ENCODE results near the gene RGL1. TPM values are rescaled to one million over a fixed set of nuclear protein-coding genes. Genes with fewer than 3 reads are reported as not detected.
A peak's percentile ranks its signal among the peaks of the same experiment; 100 is the strongest.

Gene RGL1
- polyA plus RNA-seq, 1 donor: 21.6 TPM

- no peak for DNase-seq
Observed at GRCh38 chr1:183824291-183824690, 19.4 kb downstream of the RGL1 start.

- no peak for DNase-seq
Observed at GRCh38 chr1:183827801-183828200, 22.9 kb downstream of the RGL1 start.

GRCh38 chr1:183830389-183830788, 25.5 kb downstream of the RGL1 start:
- no peak for DNase-seq

GRCh38 chr1:183831311-183831710, 26.4 kb downstream of the RGL1 start:
- DNase-seq: no peak

GRCh38 chr1:183832459-183832858, 27.5 kb downstream of the RGL1 start:
- no peak for DNase-seq

GRCh38 chr1:183834568-183834967, 29.6 kb downstream of the RGL1 start:
- no peak for DNase-seq

GRCh38 chr1:183836598-183836997, 31.7 kb downstream of the RGL1 start:
- DNase-seq: no peak

GRCh38 chr1:183837062-183837461, 32.1 kb downstream of the RGL1 start:
- DNase-seq: no peak

- no peak for DNase-seq
Observed at GRCh38 chr1:183838221-183838620, 33.3 kb downstream of the RGL1 start.

GRCh38 chr1:183840140-183840539, 35.2 kb downstream of the RGL1 start:
- no peak for DNase-seq

GRCh38 chr1:183841550-183841949, 36.6 kb downstream of the RGL1 start:
- no peak for DNase-seq

GRCh38 chr1:183841950-183842794, 37.3 kb downstream of the RGL1 start:
- peak; percentile 71 for DNase-seq

GRCh38 chr1:183842795-183843144, 37.9 kb downstream of the RGL1 start:
- no peak for DNase-seq

- DNase-seq: no peak
Observed at GRCh38 chr1:183844806-183845205, 39.9 kb downstream of the RGL1 start.

GRCh38 chr1:183845681-183846080, 40.8 kb downstream of the RGL1 start:
- no peak for DNase-seq

GRCh38 chr1:183847641-183848040, 42.7 kb downstream of the RGL1 start:
- no peak for DNase-seq

- no peak for DNase-seq
Observed at GRCh38 chr1:183850852-183851251, 45.9 kb downstream of the RGL1 start.

GRCh38 chr1:183859119-183859518, 54.2 kb downstream of the RGL1 start:
- DNase-seq: no peak

GRCh38 chr1:183859831-183860230, 54.9 kb downstream of the RGL1 start:
- no peak for DNase-seq

GRCh38 chr1:183862967-183863366, 58.0 kb downstream of the RGL1 start:
- DNase-seq: no peak

- DNase-seq: no peak
Observed at GRCh38 chr1:183863852-183864251, 58.9 kb downstream of the RGL1 start.

- DNase-seq: no peak
Observed at GRCh38 chr1:183864611-183865010, 59.7 kb downstream of the RGL1 start.

GRCh38 chr1:183869230-183869629, 64.3 kb downstream of the RGL1 start:
- DNase-seq: no peak

- no peak for DNase-seq
Observed at GRCh38 chr1:183869664-183870063, 64.7 kb downstream of the RGL1 start.
